Thyroid gland (tissue), 4 donors: Measurements from ENCODE around the gene CA6. TPM values are rescaled to one million over a fixed set of nuclear protein-coding genes. Genes with fewer than 3 reads are reported as not detected.

ENCODE experiments used
- DNase-seq, 2 donors: peaks; one replicate each; pipeline ENCODE4 v3.0.0-alpha.2; 2019
- H3K27ac ChIP-seq, 3 donors: fragments of 200-600 bp; sonication (generic); 1 replicate in 2 of 3; 2 replicates in 1 of 3; pipeline ENCODE4 v1.5.1; 2016 to 2019; ENCODE audit warnings: mild to moderate bottlenecking in 1 of 3, moderate library complexity in 1 of 3
- H3K27me3 ChIP-seq: fragments of 200-600 bp; sonication (generic); one replicate; pipeline ENCODE4 v1.5.1; 2019
- H3K36me3 ChIP-seq, 2 donors: fragments of 200-600 bp; sonication (generic); one replicate each; pipeline ENCODE4 v1.5.1; 2016 to 2019
- H3K4me1 ChIP-seq, 2 donors: fragments of 200-600 bp; sonication (generic); one replicate each; pipeline ENCODE4 v1.5.1; 2017 to 2019
- H3K4me3 ChIP-seq, 3 donors: fragments of 200-600 bp; sonication (generic); replicated peaks in 1 of 3; 1 replicate in 2 of 3; 2 replicates in 1 of 3; pipeline ENCODE4 v1.5.1; 2016; ENCODE audit warnings: mild to moderate bottlenecking in 1 of 3
- H3K9me3 ChIP-seq: fragments of 200-600 bp; sonication (generic); one replicate; pipeline ENCODE4 v1.5.1; 2017
- CTCF ChIP-seq, 6 experiments: fragments of 200-600 bp in 3 of 6; fragments of 450-650 bp in 3 of 6; sonication (generic) in 3 of 6; IDR thresholded peaks; one replicate each; pipeline ENCODE4 v1.5.1; 2016 to 2019; ENCODE audit warnings: antibody characterized with exemption in 6 of 6, mild to moderate bottlenecking in 2 of 6, inconsistent platforms in 1 of 6, moderate library complexity in 1 of 6
- POLR2A ChIP-seq, 2 donors: fragments of 450-650 bp; IDR thresholded peaks; one replicate each; pipeline ENCODE4 v1.6.1; 2017; ENCODE audit warnings: antibody characterized with exemption in 2 of 2, mild to moderate bottlenecking in 2 of 2, moderate library complexity in 1 of 2
- WGBS, 2 donors: methylation state at CpG; one replicate each; pipeline ENCODE4 v1.1.5; 2017; 5-methylcytosine and 5-hydroxymethylcytosine counted together
- intact Hi-C: fragments of 100-400 bp; cut with DNase I; formaldehyde crosslinking; loops from one replicate; pipeline ENCODE4 v1.15.1; 2023
- total RNA-seq, 4 donors: library from RNA; depleted of rRNA; stranded (reverse); fragments of >200 nt; gene quantifications; one replicate each; pipeline ENCODE4 v1.2.3, GENCODE V29; 2016

The CA6 gene
- total RNA-seq, 4 donors from 2014 or later, result not detected

- no peaks in the 10 kb centered on the region for H3K9me3 ChIP-seq
- no peak overlapping the region for H3K4me3 ChIP-seq
- H3K27ac ChIP-seq, result no peak overlapping the region
- H3K36me3 ChIP-seq, result no peaks in the 10 kb centered on the region
- no peaks in the 10 kb centered on the region for H3K27me3 ChIP-seq
- WGBS, 2 donors, result 88 to 92% methylated on average over 2 of the region's 2 CpGs
- TF ChIP-seq POLR2A (IDR thresholded peaks at IDR 0.05) (no peak), CTCF (IDR thresholded peaks at IDR 0.05) (no peak)
- H3K4me1 ChIP-seq, result peaks cover 0 to 7% of the 10 kb centered on the region in 2 donors
- DNase-seq, result no peak
- intact Hi-C loops, result no loop called here
These were observed 35.5 kb downstream of the CA6 start for GRCh38 chr1:8981169-8981568.

- intact Hi-C loops, result no loop called here
- no peak overlapping the region for H3K4me3 ChIP-seq
These were observed 38.5 kb downstream of the CA6 start for GRCh38 chr1:8984203-8984602.

GRCh38 chr1:8984990-8985389, 39.3 kb downstream of the CA6 start:
- Histone ChIP-seq H3K9me3 (no peaks in the 10 kb centered on the region), H3K4me3 (no peak overlapping the region), H3K27me3 (no peaks in the 10 kb centered on the region), H3K27ac (no peak overlapping the region), H3K36me3 (no peaks in the 10 kb centered on the region), H3K4me1 (peaks cover 0 to 12% of the 10 kb centered on the region in 2 donors)
- WGBS, 2 donors, result 85 to 95% methylated on average over 8 of the region's 8 CpGs
- TF ChIP-seq CTCF (IDR thresholded peaks at IDR 0.05), result no peak
- TF ChIP-seq POLR2A (IDR thresholded peaks at IDR 0.05), result no peak
- intact Hi-C loops, result loop anchor here (5.0 kb wide), 2 partner anchors 63 to 123 kb away; no protein-coding TSS in a partner anchor
- no peak for DNase-seq

More at GRCh38 chr1:8984203-8984602, 38.5 kb downstream of the CA6 start:
- no peaks in the 10 kb centered on the region for H3K9me3 ChIP-seq
- no peak for DNase-seq
- TF ChIP-seq POLR2A (IDR thresholded peaks at IDR 0.05) (no peak), CTCF (IDR thresholded peaks at IDR 0.05) (no peak)
- H3K4me1 ChIP-seq, result peaks cover 0 to 12% of the 10 kb centered on the region in 2 donors
- WGBS, 2 donors, result 75 to 88% methylated on average over 2 of the region's 2 CpGs
- H3K27me3 ChIP-seq, result no peaks in the 10 kb centered on the region
- H3K27ac ChIP-seq, result no peak overlapping the region
- no peaks in the 10 kb centered on the region for H3K36me3 ChIP-seq

- Histone ChIP-seq H3K4me3 (no peak overlapping the region), H3K27me3 (no peaks in the 10 kb centered on the region), H3K27ac (peak overlapping the region in 2 of 3 donors; percentile 28 to 64), H3K9me3 (no peaks in the 10 kb centered on the region), H3K36me3 (no peaks in the 10 kb centered on the region), H3K4me1 (peaks cover 0 to 12% of the 10 kb centered on the region in 2 donors)
- 65 to 79% methylated on average over 12 to 13 of the region's 14 CpGs for WGBS, 2 donors
- DNase-seq, result peak; percentile 71 to 84
- TF ChIP-seq POLR2A (IDR thresholded peaks at IDR 0.05), result no peak
- TF ChIP-seq CTCF (IDR thresholded peaks at IDR 0.05), result no peak
- intact Hi-C loops, result loop anchor here (5.0 kb wide), 2 partner anchors 64 to 124 kb away; no protein-coding TSS in a partner anchor
These were observed 40.5 kb downstream of the CA6 start for GRCh38 chr1:8985915-8986813.

- no peak for TF ChIP-seq POLR2A (IDR thresholded peaks at IDR 0.05)
- TF ChIP-seq CTCF (IDR thresholded peaks at IDR 0.05), result no peak
- Histone ChIP-seq H3K4me3 (no peak overlapping the region), H3K36me3 (no peaks in the 10 kb centered on the region), H3K4me1 (peaks cover 0 to 12% of the 10 kb centered on the region in 2 donors), H3K27me3 (no peaks in the 10 kb centered on the region), H3K27ac (peak overlapping the region in 2 of 3 donors; percentile 28 to 64), H3K9me3 (no peaks in the 10 kb centered on the region)
- no peak for DNase-seq
- intact Hi-C loops, result loop anchor here (5.0 kb wide), 2 partner anchors 65 to 125 kb away; no protein-coding TSS in a partner anchor
- WGBS, 2 donors, result 88 to 90% methylated on average over 10 of the region's 10 CpGs
These were observed 41.1 kb downstream of the CA6 start for GRCh38 chr1:8986814-8987190.
